HG02610 (cell line): ENCODE data around the gene TARBP2.

Source experiments
- ATAC-seq: cut with Tn5 transposase; IDR thresholded peaks from one replicate; pipeline ENCODE4 v1.9.1; 2021; ENCODE audit warnings: mild to moderate bottlenecking, moderate library complexity; ENCODE audit not compliant: unreplicated experiment

The TARBP2 gene

GRCh38 chr12:53500776-53501614, at the start of gene TARBP2:
TARBP2 (plus strand) TSS chr12:53501283; CDS start chr12:53501409, 126 bp downstream.
- peak; percentile 77 for ATAC-seq

DNA sequence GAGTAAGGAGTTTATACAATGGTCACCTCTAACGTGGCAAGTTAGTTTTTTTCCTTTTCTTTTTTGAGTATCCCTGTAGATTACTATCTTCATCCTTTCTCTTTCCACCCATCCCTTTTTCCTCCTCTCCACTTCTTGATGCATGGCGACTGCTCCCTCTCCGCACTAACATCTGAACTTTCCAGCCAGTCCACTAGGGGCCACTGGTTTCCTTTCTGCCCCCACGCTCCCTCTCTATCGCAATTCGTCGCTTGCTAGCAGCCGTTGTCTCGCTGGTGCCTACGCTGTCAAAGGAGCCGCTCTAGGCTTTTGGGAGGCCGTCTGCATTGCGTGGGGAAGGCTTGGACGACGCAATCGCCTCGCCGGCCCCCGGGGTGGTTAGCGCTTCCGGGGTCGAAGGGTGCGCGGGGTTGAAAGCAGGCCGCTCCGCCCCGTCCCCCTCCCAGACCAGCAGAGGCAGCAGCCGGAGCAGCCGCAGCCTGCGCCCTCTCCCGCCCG, 49.4 kb upstream of the TARBP2 start, which contains the start of gene PCBP2:
TSS of gene PCBP2 (plus strand) at position 442 of the 498 bp plus-strand sequence. CDS start 2,699 bp downstream, outside the sequence.
- peak; percentile 98 for ATAC-seq

DNA sequence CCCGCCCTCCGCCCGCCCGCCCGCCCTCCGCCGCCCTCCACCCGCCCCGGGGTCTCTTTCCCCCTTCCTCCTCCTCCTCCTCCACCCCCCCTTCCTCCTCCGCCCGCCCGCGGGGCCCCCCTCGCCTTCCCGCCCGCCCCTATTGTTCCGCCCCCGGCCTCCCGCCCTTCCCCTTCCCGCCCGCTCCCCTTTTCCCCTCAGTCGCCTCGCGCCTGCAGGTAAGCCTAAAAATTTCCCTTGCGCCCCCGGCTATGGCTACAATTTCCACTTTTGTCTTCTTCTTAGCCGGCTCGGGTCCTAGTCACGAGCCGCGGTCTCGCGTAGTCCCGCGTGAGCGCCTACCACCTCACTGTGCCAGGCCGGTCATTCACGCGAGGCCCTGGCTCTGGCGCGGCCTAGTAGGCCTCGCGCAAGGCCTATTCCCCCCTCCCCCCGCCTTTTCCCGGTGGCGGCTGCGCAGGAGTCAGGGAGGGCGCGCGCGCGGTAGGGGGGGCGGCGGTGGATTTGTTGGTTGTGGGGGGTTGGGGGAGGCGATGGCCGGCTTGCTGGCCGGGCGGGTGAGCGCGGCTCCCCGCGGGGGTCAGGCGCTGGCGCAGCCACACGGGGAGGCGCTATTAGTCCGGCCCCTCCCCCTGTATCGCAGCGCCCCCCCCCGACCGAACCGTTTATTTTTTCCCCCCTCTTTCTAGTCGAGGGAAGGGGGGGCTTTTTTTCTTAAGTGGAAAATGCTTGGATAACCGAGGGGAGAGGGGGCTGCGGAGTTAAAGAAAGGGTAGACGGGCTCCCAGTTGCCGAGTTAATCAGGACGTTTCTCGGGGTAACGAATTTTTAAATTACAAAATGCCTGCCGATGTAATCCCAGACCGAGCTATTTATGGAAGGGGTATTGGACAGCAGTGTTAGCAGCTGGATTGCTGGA, 48.7 kb upstream of the TARBP2 start:
- no peak for ATAC-seq

- ATAC-seq: no peak
Observed at GRCh38 chr12:53453953-53454640, 47.0 kb upstream of the TARBP2 start.

GRCh38 chr12:53454707-53455106, 46.4 kb upstream of the TARBP2 start:
- no peak for ATAC-seq

DNA sequence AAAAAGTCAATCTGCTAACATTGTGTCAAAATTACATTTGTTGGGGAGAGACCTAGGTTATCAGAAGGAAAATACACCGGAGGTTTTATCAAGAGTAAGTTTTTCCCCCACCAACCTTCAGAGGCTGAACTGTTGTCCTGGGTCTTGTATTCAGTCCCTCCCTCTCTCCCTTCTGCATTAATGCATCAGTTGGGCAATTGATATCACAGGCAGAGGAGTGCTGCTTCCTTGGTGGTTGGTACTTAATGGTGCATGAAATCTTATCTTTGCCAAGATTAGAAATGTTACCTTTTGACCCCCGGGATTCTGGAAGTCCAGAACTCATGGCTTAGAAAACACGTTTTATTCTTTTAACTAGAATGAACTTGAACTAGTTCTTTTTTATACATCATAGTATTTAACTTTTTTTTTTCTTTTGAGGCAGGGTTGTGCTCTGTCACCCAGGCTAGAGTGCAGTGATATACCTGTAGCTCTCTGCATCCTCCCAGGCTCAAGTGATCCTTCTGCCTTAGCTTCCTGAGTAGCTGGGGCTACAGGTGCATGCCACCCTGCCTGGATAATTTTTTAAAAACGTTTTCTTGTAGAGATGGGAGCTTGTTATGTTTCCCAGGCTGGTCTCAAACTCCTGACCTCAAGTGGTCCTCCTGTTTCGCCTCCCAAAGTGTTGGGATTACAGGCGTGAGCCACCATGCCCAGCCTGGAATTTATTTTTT, 44.3 kb upstream of the TARBP2 start:
- no peak for ATAC-seq

- ATAC-seq: no peak
Observed at GRCh38 chr12:53459097-53459496, 42.0 kb upstream of the TARBP2 start.

DNA sequence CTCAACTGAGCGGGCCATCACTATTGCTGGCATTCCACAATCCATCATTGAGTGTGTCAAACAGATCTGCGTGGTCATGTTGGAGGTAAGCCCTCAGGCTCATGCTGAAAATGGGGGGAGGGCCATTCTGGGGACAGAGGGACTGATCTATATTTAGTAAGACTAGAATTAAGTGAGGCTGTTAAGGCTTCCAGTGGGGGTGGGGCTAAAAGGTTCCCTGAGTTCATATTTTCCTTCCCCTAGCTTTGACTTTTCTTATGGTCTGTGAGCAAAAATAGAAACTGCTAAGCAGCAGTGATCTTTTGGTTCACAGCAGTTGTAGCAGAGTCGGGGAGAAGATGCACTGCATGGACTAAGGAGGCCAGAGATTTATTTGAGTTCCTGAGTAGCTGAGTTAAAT, 40.0 kb upstream of the TARBP2 start:
- no peak for ATAC-seq

GRCh38 chr12:53461591-53461990, 39.5 kb upstream of the TARBP2 start:
- ATAC-seq: no peak

GRCh38 chr12:53462935-53463334, 38.1 kb upstream of the TARBP2 start:
- ATAC-seq: no peak

DNA sequence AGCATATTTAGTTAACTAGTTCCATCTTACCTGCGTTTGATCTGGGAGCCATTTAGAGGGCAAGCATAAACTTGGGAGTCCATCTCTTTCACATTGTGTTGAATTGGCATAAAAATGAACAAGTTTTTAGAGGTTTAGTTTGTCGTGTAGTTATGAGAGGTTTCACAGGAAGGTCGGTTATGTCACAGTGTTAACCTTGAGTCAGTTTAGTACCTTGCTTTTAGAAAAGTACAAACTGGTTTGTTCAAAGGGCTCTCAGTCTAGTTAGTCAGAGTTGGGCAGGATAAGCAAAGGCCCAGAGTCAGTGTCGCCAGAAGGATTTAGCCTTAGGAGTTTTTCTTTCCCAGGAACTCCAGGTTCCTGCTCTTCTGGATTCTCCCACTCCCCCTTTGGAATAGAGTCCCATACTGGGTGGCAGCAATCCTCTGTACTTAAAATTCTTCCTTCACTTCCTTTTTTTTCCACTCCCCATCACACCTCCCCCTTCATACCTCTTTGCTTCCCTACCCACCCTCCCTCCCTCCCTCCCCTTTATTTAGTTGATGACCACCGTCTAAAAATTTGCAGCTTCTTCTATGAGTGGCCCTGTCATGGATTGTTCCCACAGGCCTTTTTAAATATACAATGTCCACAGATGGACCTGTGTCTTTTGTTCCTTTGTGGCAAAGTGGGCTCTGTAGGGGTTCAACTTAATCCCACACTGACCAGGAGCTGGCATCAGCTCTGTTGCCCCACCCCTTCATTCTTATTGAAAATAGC, 37.1 kb upstream of the TARBP2 start:
- ATAC-seq: no peak

GRCh38 chr12:53464685-53465418, 36.2 kb upstream of the TARBP2 start:
- no peak for ATAC-seq

DNA sequence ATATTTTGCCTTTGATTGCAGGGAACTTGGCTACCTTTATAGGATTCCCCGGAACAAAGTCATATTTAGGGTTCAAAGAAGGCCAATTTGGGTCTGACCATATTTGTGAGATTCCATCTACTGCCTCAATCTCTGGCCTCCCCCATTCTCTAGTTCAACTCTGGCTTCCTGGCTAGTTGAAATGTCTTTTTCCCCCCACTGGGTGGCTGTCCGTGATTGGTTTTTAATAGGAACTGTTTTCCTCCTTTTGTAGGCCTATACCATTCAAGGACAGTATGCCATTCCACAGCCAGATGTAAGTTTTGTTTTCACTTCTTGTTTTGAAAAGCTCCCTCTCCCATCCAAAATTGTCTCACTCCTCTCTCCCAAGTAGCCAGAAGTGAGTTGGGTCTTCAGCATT, 35.4 kb upstream of the TARBP2 start:
- ATAC-seq: no peak

DNA sequence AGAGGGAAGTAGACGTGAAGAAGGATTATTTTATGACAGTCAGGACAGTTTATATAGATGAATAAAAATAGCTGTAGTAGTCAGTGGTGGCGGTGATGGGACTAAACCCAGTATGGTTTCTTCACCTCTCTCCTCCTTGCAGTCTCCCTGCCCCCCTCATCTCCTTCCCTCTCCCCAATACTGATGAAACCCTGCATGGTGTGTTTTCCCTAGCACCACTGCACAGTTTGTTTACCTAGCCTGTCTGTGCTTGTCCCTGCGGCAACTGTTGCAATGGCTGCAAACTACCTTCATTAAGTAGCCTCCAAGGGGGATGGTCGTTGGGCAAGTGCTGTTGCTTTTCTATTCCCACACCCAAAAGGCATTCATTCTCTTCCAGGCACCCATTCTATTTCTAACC, 34.4 kb upstream of the TARBP2 start:
- ATAC-seq: no peak

- ATAC-seq: no peak
Observed at GRCh38 chr12:53467082-53467481, 34.0 kb upstream of the TARBP2 start.

DNA sequence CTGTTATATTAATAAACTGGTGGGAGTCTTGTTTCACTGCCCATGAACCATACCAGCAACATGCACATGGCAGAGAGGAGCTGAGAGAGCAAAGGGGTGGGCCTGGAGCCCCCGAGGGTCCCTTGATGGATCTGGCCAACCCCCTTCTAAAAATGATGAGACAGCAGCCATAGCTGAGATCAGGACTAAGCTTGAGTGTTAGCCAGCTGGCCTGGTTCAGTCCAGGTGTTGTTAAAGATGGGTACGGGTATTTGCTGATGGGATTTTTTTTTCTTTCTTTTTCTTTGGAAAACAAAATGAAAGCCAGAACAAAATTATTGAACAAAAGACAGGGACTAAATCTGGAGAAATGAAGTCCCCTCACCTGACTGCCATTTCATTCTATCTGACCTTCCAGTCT, 33.2 kb upstream of the TARBP2 start:
- no peak for ATAC-seq

DNA sequence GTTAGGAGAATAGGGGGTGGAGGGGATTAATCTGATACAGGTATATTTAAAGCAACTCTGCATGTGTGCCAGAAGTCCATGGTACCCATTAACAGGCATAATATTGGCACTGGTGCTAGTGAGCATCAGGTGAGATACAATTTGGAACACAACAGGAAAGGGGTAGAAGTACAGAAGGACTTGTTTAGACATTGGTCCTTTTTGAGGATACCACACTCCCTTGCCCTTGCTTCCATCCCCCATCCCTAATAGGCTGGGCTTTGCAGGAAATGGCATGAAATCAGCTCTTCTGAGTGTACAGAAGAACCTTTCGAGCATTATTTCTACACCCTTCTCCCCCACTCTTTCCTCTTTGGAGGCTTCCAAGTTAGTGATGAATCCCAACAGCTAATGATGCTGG, 32.8 kb upstream of the TARBP2 start:
- no peak for ATAC-seq

DNA sequence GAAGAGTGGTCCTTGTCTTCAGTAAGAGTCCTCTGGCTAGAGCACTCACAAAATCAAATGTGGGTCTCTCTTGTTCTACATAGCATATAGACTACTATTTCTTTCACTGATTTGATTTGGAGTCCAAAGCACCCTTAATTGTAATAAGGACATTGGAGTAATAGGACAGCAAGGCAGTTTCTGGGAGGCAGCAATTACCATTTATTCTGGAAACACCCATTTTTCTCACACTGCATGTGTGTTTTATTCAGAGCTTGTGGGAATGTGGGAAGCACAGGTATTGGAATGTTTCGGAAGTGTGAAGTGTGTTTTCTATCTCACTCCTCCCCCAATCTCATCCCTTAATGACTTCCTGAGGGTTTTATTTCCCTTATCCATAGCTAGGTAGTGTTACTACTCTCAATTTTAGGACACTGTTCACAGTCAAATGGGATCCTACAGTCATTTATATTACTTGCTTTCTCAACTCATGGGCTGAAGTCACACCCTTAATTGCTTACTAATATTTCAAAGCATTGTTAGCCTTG, 29.0 kb upstream of the TARBP2 start:
- no peak for ATAC-seq

DNA sequence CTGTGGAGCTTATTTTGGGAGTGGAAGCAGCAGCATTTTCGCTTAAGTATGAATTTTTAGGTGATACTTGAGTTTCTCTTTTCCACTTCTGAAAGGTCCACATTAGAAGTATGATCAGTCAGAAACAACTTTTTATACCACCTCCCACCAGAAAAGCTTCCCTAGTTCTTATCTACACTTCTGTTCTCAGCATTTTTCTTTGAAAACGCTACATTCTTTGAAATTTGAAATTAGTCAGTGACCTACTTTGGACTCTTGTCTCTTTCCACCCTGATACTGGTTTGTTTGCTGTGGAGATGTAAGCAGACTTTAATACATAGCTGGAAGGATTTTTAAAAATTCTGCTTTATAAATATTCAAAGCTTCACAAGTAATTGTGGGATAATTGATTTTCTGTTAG, 27.0 kb upstream of the TARBP2 start:
- no peak for ATAC-seq
